ENCODE measurements around the gene ABHD4.
"Not testable (repeated sequence)": the region's sequence is repeated elsewhere in the genome, so short reads cannot be mapped to it uniquely, and the experiment has no call there.

The ABHD4 gene

GRCh38 chr14:22563987-22564386 is 34.1 kb upstream of the ABHD4 start:
- no peak for TF ChIP-seq CTCF (IDR thresholded peaks at IDR 0.05; ENCODE audit: low read depth, low read length, missing control alignments)
- peak; percentile 92 for DNase-seq (ENCODE audit: low read depth)
- H3K4me3 ChIP-seq (ENCODE audit: low read depth, low read length) = no peak overlapping the region

- H3K4me3 ChIP-seq (ENCODE audit: low read depth, low read length) = no peak overlapping the region
Observed at GRCh38 chr14:22564463-22564862, 33.6 kb upstream of the ABHD4 start.

DNA sequence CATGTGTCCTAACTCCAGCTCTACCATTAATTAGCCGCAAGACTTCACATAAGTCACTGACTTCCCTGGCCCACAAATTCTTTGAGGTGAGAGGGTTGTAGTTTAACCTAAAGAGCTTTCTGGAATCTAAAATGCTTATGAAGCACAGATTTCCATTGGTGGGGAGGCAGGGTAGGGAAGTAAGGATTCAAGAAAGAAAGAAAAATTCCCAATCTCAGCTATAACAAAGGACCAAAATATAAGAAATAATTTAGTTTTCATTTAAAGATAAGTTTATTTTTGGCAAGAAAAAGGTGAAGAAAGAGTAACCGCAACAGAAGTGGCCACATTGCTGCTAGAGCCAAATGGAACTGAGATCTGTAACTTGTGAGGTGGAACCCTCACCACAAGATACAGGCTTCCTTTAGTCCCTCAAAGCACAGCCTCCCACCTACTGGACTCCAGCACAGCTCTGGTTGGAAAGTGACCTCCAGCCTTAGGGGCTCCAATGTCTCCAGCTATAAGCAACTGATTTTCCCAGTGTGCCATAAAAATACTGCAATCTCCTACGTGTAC is 32.6 kb upstream of the ABHD4 start:
- peak overlapping the region; percentile 10; the same call in 1 of the 2 replicates for H3K4me3 ChIP-seq (ENCODE audit: low read depth, low read length)
- no peak for DNase-seq (ENCODE audit: low read depth)
- TF ChIP-seq CTCF (IDR thresholded peaks at IDR 0.05; ENCODE audit: low read depth, low read length, missing control alignments) = no peak

More at GRCh38 chr14:22564463-22564862, 33.6 kb upstream of the ABHD4 start:
- no peak for DNase-seq (ENCODE audit: low read depth)
- TF ChIP-seq CTCF (IDR thresholded peaks at IDR 0.05; ENCODE audit: low read depth, low read length, missing control alignments) = no peak

DNA sequence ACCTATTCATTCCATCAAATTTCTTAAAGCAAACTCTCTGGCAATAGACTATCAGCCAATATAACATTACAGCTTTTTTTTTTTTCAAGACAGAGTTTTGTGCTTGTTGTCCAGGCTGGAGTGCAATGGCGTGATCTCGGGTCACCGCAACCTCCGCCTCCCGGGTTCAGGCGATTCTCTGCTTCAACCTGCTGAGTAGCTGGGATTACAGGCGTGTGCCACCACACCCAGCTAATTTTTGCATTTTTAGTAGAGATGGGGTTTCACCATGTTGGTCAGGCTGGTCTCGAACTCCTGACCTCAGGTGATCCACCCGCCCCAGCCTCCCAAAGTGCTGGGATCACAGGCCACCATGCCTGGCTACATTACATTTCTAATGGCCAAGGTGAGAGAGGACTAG is 31.8 kb upstream of the ABHD4 start:
- H3K4me3 ChIP-seq (ENCODE audit: low read depth, low read length); DNase-seq (ENCODE audit: low read depth): not testable (repeated sequence)

DNA sequence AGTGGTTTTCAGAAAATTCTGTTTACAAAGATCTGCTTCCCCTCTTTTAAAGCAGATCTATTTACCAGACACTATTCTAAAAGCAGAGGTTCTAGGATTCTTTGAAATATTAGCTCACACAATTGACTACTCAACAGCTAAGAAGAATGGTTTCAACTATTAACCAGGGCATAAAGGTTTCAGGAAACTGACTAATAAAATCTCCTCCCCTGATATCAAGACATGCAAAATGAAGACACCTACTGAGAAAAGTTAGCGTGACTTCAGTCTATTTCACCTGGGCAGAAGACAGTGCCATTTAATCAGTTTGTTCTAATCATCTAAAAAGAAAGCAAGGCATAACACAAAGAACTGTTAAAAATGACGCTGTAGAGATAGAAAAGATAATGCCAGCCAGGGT is 31.3 kb upstream of the ABHD4 start:
- no peak for TF ChIP-seq CTCF (IDR thresholded peaks at IDR 0.05; ENCODE audit: low read depth, low read length, missing control alignments)
- H3K4me3 ChIP-seq (ENCODE audit: low read depth, low read length) = no peak overlapping the region
- no peak for DNase-seq (ENCODE audit: low read depth)

GRCh38 chr14:22567437-22567836 is 30.7 kb upstream of the ABHD4 start:
- TF ChIP-seq CTCF (IDR thresholded peaks at IDR 0.05; ENCODE audit: low read depth, low read length, missing control alignments) = no peak
- no peak for DNase-seq (ENCODE audit: low read depth)
- H3K4me3 ChIP-seq (ENCODE audit: low read depth, low read length) = no peak overlapping the region

DNA sequence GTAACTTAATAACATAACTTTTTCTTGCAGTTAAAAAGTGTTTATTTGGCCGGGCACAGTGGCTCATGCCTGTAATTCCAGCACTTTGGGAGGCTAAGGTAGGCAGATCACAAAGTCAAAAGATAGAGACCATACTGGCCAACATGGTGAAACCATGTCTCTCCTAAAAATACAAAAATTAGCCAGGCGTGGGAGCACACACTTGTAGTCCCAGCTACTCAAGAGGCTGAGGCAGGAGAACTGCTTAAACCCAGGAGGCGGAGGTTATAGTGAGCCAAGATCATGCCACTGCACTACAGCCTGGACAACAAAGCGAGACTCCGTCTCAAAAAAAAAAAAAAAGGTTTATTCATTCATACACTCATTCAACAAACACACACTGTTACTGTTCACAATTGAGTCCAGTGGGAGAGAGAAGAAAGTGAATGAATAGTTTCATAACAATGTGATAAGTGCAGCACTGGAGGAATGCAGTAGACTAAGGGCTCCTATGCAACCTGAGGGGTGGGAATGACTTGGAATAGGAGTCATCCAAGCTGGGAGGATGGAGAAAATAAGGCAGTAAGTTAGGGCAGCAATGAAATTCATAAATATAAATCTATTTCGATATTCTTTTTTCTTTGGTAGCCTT is 28.9 kb upstream of the ABHD4 start:
- no peak for DNase-seq (ENCODE audit: low read depth)
- peak overlapping the region; percentile 6; the same call in 1 of the 2 replicates for H3K4me3 ChIP-seq (ENCODE audit: low read depth, low read length)
- no peak for TF ChIP-seq CTCF (IDR thresholded peaks at IDR 0.05; ENCODE audit: low read depth, low read length, missing control alignments)

Measured in GM12864 (cell line).